GM12878 (cell line): Measurements from ENCODE around the gene MAST4.

ENCODE experiments used
- CREB1 ChIP-seq: IDR thresholded peaks from 2 replicates; pipeline ENCODE4 v1.6.1; 2012; ENCODE audit warnings: low read depth, mild to moderate bottlenecking, inconsistent platforms
- CTCF ChIP-seq, 3 experiments: IDR thresholded peaks in 2 of 3; conservative IDR thresholded peaks in 1 of 3; 2 replicates each; pipeline ENCODE4 v1.5.1; 2011; ENCODE audit warnings: low read depth in 3 of 3, low read length in 3 of 3, mild to moderate bottlenecking in 3 of 3, control low read depth in 2 of 3, moderate library complexity in 2 of 3, inconsistent platforms in 1 of 3, mixed read lengths in 1 of 3; ENCODE audit not compliant: control insufficient read depth in 2 of 3, insufficient read depth in 1 of 3; ENCODE audit errors: extremely low read depth in 1 of 3
- MAX ChIP-seq: IDR thresholded peaks from 2 replicates; pipeline ENCODE4 v1.6.1; 2012; ENCODE audit warnings: low read depth, low read length, improper control_type of control experiment
- NR2C2 ChIP-seq: IDR thresholded peaks from 2 replicates; pipeline ENCODE4 v1.6.1; 2011; ENCODE audit warnings: borderline replicate concordance, low read depth; ENCODE audit not compliant: control insufficient read depth, insufficient read length
- NR2F1 ChIP-seq: fragments of 450-650 bp; conservative IDR thresholded peaks from 2 replicates; pipeline ENCODE4 v1.6.1; 2017; ENCODE audit warnings: mild to moderate bottlenecking
- POLR2A ChIP-seq: IDR thresholded peaks from 2 replicates; pipeline ENCODE4 v1.6.1; 2011; ENCODE audit warnings: low read depth, mild to moderate bottlenecking, low read length
- POLR2AphosphoS2 ChIP-seq: IDR thresholded peaks from 2 replicates; pipeline ENCODE4 v1.6.1; 2011; ENCODE audit warnings: low read depth, mild to moderate bottlenecking, low read length, improper control_type of control experiment, moderate library complexity
- RUNX3 ChIP-seq: IDR thresholded peaks from 2 replicates; pipeline ENCODE4 v1.6.1; 2012; ENCODE audit warnings: low read length, inconsistent platforms
- TCF3 ChIP-seq: IDR thresholded peaks from 2 replicates; pipeline ENCODE4 v1.6.1; 2012; ENCODE audit warnings: low read depth, mild to moderate bottlenecking, low read length, borderline replicate concordance; ENCODE audit not compliant: insufficient read depth
- ZBTB4 ChIP-seq: fragments of 450-650 bp; formaldehyde crosslinking; IDR thresholded peaks from 2 replicates; pipeline ENCODE4 v1.4.0; 2022; ENCODE audit warnings: mild to moderate bottlenecking, moderate library complexity

GRCh38 chr5:66810848-66811261, 214.7 kb downstream of the MAST4 start:
- TF ChIP-seq NR2C2 (no peak), ZBTB4 (CRISPR knock-in tag) (no peak), RUNX3 (no peak), POLR2AphosphoS2 (no peak), MAX (no peak), POLR2A (no peak), CREB1 (no peak), CTCF (IDR thresholded peaks at IDR 0.05 in 2 of 3, conservative IDR thresholded peaks at IDR 0.05 in 1 of 3; ENCODE audit: control insufficient read depth in 2 of 3, extremely low read depth in 1 of 3, insufficient read depth in 1 of 3, low read depth in 3 of 3, low read length in 3 of 3) (no peak), NR2F1 (no peak), TCF3 (no peak)
